ENCODE data around the gene MSI2. TPM values are rescaled to one million over a fixed set of nuclear protein-coding genes. Genes with fewer than 3 reads are reported as not detected.

MSI2 gene
- total RNA-seq, 4 donors from 2014 or later, result 19.7 to 35.8 (median 22.4) TPM

DNA sequence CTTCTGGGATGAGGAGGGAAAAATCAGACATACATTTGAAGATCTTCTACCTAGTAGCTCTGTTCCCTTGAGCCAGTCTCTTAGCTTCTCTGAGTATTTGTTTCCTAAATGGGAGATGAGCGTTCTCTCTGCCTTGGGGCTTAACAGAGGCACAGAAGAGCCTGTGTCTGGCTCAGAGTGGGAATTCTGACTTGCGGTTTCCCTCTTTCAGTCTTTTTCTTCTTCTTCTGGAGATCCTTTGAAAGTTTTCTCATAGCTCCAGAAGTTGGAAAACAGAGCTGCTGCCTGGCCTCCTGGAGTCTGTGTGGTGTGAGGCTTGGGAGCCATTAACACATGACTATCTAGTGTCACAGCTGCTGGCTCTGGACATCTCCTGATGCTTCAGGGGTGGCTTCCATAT lies 167.9 kb downstream of the MSI2 start:
- Histone ChIP-seq H3K27me3 (no peaks in the 10 kb centered on the region), H3K4me3 (no peak overlapping the region), H3K27ac (no peak overlapping the region), H3K9me3 (no peaks in the 10 kb centered on the region), H3K4me1 (no peaks in the 10 kb centered on the region), H3K36me3 (no peaks in the 10 kb centered on the region)
- 72% methylated on average over 2 of the region's 2 CpGs for WGBS
- TF ChIP-seq POLR2AphosphoS5 (IDR thresholded peaks at IDR 0.05) (no peak), POLR2A (IDR thresholded peaks at IDR 0.05) (no peak), EP300 (IDR thresholded peaks at IDR 0.05) (no peak)
- no peak for DNase-seq (ENCODE audit: low spot score in 2 of 2)

DNA sequence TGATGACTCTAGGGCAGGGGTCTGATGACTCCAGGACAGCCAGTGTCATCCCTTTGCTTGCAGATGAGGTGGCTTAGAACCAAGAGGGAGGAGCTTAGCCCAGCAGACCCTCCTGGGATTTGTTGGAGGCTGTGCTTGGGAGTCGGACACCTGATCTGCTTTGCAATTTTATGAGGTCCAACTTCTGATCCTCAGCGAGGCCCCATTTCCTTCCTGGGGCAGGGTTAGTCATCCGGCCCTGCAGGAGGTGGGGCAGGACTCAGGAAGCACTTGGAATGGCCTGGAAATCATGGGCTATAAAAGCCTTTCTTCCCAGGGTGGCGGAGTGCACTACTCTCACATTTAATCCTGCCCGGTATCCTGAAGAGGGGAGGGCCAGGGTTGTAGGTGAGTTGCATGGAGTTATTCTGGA lies 168.5 kb downstream of the MSI2 start:
- no peak overlapping the region for H3K27ac ChIP-seq
- H3K4me3 ChIP-seq, result no peak overlapping the region
- TF ChIP-seq, protein P1, sequence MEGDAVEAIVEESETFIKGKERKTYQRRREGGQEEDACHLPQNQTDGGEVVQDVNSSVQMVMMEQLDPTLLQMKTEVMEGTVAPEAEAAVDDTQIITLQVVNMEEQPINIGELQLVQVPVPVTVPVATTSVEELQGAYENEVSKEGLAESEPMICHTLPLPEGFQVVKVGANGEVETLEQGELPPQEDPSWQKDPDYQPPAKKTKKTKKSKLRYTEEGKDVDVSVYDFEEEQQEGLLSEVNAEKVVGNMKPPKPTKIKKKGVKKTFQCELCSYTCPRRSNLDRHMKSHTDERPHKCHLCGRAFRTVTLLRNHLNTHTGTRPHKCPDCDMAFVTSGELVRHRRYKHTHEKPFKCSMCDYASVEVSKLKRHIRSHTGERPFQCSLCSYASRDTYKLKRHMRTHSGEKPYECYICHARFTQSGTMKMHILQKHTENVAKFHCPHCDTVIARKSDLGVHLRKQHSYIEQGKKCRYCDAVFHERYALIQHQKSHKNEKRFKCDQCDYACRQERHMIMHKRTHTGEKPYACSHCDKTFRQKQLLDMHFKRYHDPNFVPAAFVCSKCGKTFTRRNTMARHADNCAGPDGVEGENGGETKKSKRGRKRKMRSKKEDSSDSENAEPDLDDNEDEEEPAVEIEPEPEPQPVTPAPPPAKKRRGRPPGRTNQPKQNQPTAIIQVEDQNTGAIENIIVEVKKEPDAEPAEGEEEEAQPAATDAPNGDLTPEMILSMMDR (IDR thresholded peaks at IDR 0.05), result no peak
- 71% methylated on average over 5 of the region's 5 CpGs for WGBS
- H3K9me3 ChIP-seq, result no peaks in the 10 kb centered on the region
- H3K36me3 ChIP-seq, result no peaks in the 10 kb centered on the region
- no peaks in the 10 kb centered on the region for H3K4me1 ChIP-seq
- DNase-seq (ENCODE audit: low spot score in 2 of 2), result no peak
- H3K27me3 ChIP-seq, result no peaks in the 10 kb centered on the region

DNA sequence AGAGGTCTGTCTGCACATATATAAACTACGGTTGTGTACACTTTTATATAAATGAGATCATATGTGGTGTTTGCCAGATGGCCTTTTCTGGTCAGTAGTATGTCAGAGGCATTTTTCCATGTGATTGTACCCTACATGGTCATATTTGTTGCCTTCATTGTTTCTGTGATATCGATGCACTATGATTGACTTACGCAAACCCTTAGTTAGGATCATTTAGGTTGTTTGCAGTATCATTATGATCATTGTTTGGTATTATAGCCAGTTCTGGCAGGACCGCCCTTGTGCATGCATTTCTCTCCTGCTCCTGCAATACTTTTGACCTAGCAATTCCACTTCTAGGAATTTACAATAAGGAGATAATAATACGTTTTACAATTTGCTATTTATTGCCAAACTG lies 169.1 kb downstream of the MSI2 start:
- Histone ChIP-seq H3K4me3 (no peak overlapping the region), H3K27me3 (no peaks in the 10 kb centered on the region), H3K9me3 (no peaks in the 10 kb centered on the region), H3K4me1 (no peaks in the 10 kb centered on the region), H3K36me3 (no peaks in the 10 kb centered on the region), H3K27ac (no peak overlapping the region)
- no peak for DNase-seq (ENCODE audit: low spot score in 2 of 2)
- no peak for TF ChIP-seq EP300 (IDR thresholded peaks at IDR 0.05)
- 78% methylated on average over 5 of the region's 5 CpGs for WGBS

DNA sequence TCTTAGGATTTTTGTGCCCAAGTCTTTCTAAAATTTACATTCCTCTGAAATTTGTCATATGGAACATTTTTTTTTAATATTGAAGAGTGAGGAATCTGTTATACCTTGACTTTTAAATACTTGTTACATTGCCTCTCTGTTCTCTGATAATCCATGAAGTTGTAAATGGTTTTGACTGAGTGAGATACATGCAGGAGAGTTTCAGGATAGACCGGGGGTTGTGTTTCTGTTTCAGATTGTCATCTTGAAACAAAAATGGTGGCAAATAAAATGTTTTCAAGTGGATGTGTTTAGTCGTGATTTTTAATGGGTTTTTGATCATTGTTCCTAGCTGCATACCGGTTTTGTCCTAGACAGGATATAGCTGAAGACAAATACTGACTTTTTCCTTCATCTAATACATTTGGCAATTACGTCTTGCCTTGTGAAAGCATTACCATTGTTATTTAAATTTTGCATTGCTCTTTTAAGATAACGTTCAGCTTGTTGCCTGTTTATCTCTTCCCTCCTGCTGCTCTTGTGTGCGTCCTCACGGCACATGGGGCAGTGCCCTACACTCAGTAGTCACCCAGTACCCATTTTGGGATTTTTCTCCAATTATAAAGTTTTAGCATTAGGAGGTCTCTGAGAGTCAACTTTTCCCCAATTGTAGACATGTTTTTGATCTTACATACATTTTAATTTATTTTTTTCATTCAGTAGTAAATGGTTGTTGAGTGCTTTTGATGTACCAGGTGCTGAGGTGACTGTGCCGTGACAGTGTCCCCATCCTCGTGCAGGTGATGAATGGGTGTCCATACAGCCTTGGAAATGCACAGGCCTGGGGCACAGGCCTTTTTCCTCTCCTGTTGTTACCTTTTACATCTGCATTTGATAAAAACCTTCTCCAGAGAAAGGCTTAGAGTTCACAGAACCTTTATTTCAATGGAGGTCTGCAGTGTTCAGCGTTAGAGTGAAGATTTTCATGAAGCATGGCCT lies 169.9 kb downstream of the MSI2 start:
- no peak for TF ChIP-seq POLR2AphosphoS5 (IDR thresholded peaks at IDR 0.05)
- Histone ChIP-seq H3K4me1 (no peaks in the 10 kb centered on the region), H3K9me3 (no peaks in the 10 kb centered on the region), H3K27me3 (no peaks in the 10 kb centered on the region), H3K27ac (no peak overlapping the region), H3K4me3 (no peak overlapping the region), H3K36me3 (no peaks in the 10 kb centered on the region)
- 87% methylated on average over 10 of the region's 10 CpGs for WGBS
- no peak for DNase-seq (ENCODE audit: low spot score in 2 of 2)

DNA sequence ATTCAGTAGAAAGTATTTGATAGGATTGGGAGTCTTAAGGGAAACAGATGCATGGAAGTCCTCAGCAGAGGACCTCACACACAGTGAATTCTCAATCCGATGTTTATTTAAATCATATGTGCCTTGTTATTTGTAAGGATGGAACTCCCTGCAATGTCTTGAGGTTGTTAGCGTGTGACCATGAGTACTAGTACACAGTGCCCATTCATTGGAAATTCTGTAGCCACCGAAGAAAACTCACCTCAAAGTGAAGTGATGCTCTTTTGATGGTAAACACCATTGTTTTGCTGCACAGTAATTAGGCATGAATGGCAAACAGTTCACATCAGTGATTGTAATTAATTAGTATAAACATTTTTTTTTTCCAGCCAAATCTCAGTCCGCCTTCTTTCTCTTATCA lies 173.6 kb downstream of the MSI2 start:
- Histone ChIP-seq H3K27ac (no peak overlapping the region), H3K4me3 (no peak overlapping the region), H3K27me3 (no peaks in the 10 kb centered on the region), H3K9me3 (no peaks in the 10 kb centered on the region), H3K4me1 (no peaks in the 10 kb centered on the region), H3K36me3 (no peaks in the 10 kb centered on the region)
- WGBS, result 86% methylated on average over 4 of the region's 4 CpGs
- no peak for DNase-seq (ENCODE audit: low spot score in 2 of 2)
- TF ChIP-seq POLR2AphosphoS5 (IDR thresholded peaks at IDR 0.05) (no peak), EP300 (IDR thresholded peaks at IDR 0.05) (no peak), POLR2A (IDR thresholded peaks at IDR 0.05) (no peak)
- TF ChIP-seq, protein P1 (IDR thresholded peaks at IDR 0.05), result no peak

DNA sequence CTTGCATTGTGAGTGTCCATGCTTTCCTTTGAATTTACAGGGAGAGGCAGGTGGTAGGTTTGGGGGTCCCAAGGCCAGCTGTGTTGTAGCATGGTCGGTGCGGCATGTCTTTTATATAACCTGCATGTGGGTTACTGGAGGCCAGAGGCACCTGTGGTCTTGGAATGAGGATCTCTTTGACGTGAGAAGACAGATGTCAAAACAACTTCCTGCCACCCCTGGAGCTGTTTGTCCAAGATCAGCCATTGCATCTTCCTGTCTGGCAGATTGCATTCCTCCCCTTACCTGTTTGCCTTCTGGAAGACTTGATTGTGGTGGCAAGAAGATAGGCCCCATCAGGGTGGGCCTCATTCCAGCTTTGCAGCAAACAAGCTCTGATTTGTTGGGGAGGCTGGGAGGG lies 175.1 kb downstream of the MSI2 start:
- no peak overlapping the region for H3K4me3 ChIP-seq
- TF ChIP-seq POLR2AphosphoS5 (IDR thresholded peaks at IDR 0.05), result no peak
- TF ChIP-seq, protein P1 (IDR thresholded peaks at IDR 0.05), result no peak
- no peak for TF ChIP-seq EP300 (IDR thresholded peaks at IDR 0.05)
- no peak for TF ChIP-seq POLR2A (IDR thresholded peaks at IDR 0.05)
- 87% methylated on average over 3 of the region's 3 CpGs for WGBS

More for the DNA sequence above, 175.1 kb downstream of the MSI2 start:
- H3K9me3 ChIP-seq, result no peaks in the 10 kb centered on the region
- DNase-seq (ENCODE audit: low spot score in 2 of 2), result no peak
- H3K27me3 ChIP-seq, result no peaks in the 10 kb centered on the region
- no peaks in the 10 kb centered on the region for H3K4me1 ChIP-seq
- H3K27ac ChIP-seq, result no peak overlapping the region
- no peaks in the 10 kb centered on the region for H3K36me3 ChIP-seq

Data from suprapubic skin (tissue), 4 donors.